ENCODE measurements around the gene LANCL2.
"Not testable (repeated sequence)": the region's sequence is repeated elsewhere in the genome, so short reads cannot be mapped to it uniquely, and the experiment has no call there.

Gene LANCL2

DNA sequence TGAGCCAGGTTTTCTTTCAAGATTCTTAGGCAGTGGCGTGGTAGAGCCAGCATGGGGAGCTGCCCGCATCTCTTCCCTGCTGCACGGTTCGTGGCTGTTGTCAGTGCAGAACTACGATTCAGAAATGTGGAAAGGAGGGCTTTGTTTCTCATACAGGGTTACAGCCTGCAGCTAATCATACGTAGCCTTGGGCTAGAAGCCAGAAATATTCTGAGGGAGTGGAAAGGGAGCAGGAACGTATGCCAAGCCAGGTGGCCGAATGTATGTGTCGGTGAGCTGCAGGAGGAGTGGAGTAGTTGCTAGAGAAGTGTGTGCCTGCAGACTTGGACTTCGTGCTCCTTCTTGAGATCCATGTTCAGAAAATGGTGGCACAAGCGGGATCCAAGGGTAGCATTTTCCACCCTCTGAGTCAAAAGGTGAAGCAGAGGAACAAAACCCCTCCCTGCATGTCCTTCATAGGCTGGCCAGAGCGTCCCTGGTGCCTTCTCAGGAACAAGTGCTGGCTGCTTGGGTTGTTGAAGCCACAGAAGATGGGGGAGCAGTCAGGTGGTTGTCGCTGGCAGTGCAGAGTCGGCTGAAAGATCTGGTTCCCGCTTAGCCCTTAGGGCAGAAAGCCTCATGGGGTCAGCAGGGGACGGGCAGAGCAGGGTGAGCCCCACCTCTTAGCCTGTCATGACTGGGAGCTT is 40.9 kb downstream of the LANCL2 start:
- no peak for DNase-seq (ENCODE audit: low spot score)

DNA sequence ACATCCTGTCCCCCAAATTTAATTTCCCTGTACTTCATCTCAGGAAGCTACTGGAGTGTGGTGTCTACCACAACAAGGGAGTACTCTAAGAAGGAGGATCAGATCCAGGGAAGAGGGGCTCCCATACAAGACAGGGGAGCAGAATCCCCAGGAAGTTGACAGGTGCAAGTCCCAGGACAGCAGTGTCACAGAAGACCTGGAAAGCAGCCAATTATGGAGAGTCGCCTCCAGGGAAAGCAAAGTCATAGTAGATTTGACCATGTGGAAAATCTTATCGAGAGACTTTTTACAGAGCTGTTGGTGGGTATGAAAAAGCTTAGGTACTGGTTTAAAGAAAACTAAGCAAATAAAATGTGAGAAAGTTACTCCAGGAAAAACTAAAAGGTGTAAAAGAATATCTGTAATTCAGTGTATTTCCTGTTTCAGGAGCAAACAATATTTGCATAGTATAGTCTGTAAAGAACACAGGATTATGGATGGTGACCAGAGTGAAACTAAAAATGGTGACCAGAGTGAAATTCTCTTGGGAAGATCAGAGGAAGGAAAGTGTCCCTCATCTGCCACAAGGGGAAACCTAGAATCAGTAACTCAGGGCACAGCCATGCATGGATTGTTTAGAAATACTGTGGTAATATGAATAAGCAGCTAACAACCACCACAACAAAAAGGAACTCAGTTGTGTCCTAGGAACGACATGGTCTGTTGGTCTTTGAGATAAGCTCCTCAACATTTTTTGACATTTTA is 44.5 kb downstream of the LANCL2 start:
- no peak for DNase-seq (ENCODE audit: low spot score)

DNA sequence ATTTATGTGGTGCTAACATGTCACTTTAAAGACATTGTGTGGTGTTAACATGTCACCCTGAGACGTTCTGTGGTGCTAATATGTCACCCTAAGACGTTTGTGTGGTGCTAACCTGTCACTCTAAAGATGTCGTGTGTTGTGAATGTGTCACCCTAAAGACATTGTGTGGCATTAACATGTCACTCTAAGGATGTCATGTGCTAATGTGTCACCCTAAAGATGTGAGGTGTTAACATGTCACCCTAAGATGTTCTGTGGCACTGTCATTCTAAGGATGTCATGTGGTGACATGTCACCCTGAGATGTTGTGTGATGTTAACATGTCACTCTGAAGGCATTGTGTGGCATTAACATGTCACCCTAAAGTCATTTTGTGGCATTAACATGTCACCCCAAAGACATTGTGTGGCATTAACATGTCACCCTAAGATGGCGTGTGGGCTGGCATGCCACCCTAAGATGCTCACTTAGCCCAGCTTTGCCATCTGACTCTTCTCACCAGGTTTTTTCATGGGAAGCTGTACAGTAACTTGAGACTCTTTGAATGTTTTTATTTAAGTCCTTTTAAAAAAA is 45.6 kb downstream of the LANCL2 start:
- no peak for DNase-seq (ENCODE audit: low spot score)

DNA sequence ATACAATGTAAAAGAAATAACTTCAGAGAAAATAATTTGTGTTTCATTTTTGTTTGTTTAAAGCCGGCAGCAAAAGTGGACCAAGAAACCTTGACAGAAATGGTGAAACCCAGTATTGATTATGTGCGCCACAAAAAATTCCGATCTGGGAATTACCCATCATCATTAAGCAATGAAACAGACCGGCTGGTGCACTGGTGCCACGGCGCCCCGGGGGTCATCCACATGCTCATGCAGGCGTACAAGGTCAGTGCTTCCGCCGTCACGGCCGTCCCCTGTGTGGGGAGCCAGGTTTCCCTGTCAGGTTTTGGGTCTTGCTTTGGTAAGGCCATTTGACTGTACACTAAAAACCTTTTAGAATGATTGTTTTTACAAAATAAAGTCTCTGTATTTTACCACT is 46.7 kb downstream of the LANCL2 start:
- DNase-seq (ENCODE audit: low spot score), result no peak

DNA sequence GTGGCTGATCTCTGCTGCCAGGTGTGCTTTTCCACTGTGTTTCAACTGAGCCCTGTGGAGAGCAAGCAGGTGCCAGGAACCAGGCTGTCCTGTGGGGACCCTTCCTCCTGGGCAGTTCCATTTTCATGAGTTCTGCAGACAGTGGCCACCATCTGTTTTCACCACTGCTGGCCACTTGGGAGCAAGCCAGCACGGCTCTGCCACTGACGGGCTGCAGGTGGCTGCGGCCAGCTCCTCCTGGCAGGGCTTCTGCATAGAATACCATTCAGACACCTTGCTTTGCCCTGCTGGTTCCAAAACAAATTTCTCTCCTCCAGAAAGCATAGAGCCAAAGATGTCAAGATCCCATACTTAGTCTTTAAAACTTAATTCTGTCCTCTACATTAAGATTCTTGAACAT is 48.3 kb downstream of the LANCL2 start:
- DNase-seq (ENCODE audit: low spot score), result no peak

DNA sequence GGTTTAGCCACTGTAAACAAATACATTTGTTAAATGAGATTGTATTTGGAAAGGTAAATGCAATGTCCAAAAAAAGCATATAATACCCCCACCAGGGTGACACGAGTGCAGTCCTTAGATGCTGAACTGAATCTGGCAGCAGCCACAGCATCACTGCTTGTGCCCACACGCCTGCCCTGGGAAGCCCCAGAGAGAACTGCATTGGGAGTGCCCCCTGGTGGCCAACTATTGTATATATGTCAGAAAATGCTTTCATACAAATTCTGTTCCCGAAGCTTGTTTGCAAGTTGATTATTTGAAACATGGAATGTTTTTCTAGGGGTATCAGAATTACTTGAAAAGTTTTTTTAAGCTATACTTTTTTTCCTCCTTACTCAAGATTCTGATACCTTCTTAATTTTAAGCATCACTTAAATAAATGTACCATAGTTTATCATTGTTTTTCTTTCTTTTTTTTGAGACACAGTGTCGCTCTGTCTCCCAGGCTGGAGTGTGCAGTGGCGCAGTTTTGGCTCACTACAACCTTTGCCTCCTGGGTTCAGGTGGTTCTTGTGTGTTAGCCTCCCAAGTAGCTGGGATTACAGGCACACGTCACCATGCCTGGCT is 50.1 kb downstream of the LANCL2 start:
- peak; percentile 87 for DNase-seq (ENCODE audit: low spot score)

DNA sequence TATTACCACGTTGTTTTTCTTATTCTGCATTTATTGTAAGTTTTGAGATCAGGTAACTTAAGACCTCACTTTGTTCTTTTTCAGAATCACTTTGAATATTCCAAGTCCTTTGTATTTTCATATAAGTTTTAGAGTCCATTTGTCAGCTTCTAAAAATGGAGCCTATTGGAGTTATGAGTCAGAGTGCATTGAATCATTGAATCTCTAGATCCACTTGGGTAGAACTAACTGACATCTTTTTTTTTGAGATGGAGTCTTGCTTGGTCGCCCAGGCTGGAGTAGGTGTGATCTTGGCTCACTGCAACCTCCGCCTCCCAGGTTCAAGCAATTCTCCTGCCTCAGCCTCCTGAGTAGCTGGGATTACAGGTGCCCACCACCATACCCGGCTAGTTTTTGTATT is 52.3 kb downstream of the LANCL2 start:
- DNase-seq (ENCODE audit: low spot score), result not testable (repeated sequence)

DNA sequence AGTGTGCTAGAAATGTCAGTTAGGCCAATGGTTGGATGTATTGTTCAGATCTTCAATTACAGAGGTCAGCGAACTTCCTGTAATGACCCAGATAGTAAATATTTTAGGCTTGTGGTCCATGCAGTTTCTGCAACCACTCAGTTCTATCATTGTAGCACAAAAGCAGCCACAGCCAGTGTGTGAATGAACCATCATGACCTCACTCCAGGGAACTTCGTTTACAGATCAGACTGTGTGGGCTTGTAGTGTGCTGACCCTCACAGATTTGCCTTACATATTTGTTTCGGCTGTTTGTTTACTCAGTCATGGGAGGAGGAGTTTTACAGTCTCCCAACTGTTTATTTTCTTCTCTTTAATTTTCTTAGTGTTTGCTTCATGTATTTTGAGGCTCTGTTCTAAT is 55.4 kb downstream of the LANCL2 start:
- no peak for DNase-seq (ENCODE audit: low spot score)

DNA sequence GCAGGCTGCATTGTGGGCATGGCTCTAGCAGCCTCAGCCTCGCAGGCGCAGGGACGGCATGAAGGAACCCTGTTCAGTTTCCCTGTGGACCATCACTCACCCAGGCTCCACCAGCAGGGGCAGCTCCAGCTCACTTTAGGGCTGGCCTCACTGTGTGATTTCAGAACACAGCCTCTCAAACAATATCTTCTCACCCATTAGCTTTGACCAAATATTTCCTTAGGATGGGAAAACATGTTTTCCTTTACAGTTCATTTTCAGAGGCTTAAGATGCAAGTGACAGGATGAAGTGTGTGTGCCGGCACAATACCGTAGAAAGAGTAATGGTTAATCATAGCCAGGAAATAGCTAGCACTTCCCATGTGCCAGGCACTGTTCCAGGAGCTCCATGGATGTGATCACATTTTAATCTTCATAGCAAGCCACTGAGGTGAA is 58.2 kb downstream of the LANCL2 start:
- no peak for DNase-seq (ENCODE audit: low spot score)

DNA sequence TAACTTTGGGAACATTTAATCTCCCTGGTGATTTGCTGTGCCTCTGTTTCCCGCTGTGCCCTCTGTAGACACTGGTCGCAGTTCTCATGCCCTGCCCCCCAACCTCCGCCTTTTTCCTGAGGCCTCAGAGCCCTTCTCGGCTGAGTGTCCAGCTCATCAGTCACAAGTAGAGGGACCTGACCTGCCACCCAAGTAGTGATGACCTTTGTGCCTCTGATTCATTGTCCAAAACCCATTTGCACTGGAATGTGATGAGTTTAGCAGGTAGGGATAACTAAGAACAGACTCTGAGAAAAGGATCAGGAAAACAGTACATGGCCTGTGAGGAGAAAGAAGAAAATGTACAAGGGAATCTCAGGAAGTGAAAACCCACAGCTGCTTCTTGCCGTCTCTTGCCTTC is 58.8 kb downstream of the LANCL2 start:
- no peak for DNase-seq (ENCODE audit: low spot score)

DNA sequence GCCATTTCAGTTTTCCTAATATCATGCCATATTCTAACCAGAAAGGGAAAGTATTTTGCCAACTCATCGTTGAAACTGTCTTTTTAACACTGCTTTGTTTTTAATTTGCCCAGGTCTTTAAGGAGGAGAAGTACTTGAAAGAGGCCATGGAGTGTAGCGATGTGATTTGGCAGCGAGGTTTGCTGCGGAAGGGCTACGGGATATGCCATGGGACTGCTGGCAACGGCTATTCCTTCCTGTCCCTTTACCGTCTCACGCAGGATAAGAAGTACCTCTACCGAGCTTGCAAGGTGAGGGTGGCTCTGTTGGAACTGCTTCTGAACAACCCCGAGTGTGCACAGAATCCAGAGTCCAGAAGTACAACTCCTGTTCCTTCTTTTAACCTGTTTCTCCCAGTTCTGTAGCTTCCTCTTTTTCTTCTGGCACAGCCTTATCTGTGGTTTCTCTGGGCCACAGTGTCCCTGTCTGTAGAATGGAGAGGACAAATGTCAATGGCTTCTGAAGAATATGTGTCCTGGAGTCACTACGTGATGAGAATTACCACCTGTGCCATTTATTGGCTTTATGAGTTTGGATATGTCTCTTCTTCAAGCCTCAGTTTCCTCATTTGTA is 60.1 kb downstream of the LANCL2 start:
- DNase-seq (ENCODE audit: low spot score), result no peak

DNA sequence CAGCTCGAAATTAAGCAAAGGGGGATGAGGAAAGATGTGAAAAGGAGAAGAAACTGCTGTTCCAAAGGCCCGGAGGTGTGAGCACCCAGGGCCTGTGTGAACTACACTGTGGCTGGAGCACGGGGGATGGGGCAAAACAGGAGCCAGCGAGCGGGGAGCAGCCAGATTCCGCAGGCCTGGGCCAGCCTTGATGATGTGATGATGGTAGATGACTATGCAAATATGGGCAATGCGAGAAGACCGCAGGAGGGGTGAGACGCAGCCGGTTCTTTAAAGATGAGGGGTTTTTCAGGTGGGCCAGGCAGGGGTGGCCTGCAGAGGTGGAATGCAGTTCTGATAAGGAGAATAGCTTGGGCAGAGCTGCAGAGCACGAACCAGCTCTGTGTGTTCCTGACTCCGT is 61.5 kb downstream of the LANCL2 start:
- DNase-seq (ENCODE audit: low spot score), result peak; percentile 39

DNA sequence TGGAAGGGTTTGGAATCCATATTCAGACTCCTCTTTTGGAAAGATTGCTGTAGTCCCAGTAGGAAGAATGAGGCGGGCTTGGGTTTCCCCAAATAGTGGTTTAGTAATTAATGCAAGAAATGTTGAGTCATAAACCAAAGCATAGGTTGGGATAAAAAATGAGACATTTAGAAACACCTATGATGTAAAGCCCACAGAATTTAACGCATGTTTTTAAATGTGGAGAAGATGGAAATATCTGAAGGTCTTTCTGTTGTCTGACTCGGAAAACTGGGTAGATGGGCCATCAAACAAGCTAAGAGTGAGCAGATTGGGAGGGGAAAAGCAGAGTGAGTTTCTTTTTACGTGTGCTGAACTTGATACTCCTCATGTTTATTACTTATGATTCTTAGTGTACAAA is 62.2 kb downstream of the LANCL2 start:
- no peak for DNase-seq (ENCODE audit: low spot score)

DNA sequence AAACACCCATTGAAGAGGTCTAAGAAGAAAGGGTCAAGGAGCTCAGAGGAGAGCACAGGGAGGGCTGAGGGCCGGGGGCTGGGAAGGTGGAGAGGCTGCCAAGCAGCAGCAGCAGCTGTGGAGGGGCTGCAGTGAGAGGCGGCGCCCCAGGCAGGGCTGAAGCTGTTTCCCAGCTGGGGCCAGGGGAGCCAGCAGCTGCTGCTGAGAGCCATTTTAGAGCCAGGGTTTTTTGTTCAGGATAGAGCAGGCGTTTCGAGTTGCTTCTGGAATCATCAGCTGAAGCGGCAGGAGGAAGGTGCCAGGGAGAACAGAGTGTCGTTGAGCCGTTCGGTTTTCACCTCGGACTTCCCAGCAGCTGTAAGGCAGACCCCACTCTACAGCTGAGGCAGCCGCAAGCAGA is 62.7 kb downstream of the LANCL2 start:
- no peak for DNase-seq (ENCODE audit: low spot score)

DNA sequence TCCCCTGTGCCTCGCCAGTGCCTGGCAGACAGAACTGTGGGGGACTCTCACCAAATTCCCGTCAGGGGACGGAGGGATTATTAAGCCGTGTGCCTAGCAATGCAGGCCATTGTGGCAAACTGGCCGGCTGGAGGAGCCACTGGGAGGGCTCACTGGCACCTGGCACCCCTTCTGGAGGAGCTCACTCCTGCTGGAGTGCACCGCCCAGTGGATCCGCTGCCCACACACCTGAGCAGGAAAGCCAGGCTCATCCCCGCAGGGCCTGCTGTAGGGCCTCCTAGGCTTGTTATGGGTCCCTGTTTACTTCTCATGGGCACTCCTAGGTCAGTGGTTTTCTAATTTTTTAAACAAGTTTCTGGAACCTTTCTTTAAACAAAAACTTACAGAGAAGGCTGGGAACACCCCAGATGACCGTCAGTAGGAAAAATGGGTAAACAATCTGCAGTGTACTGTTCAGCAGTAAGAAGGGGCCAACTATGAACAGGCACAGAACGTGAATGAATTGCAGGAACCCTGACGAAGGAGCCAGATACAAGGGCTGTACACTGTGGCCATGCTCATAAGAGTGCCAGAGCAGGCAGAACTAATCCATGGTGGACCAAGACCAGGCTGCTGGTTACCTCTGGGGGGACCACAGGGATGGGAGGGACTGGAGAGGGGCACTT is 64.8 kb downstream of the LANCL2 start:
- DNase-seq (ENCODE audit: low spot score), result no peak

DNA sequence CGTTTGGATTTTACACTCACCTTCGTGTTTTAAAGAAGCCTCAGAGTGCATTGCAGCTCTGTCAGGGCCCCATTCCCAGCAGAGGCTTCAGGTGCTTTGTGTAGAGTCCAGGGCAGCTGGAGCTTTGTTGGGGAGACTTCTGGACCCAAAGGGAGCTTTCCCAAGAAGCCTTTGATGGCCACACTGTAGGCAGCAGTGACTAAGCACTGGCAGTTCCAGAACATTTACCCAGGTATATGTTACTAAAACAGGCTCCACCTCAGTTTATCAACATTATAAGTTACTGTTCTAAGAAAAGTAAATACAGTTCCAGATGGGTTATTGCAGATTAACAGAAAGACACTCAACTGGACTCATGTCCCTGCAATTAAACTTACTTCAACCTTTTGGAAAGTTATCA is 66.8 kb downstream of the LANCL2 start:
- DNase-seq (ENCODE audit: low spot score), result no peak

DNA sequence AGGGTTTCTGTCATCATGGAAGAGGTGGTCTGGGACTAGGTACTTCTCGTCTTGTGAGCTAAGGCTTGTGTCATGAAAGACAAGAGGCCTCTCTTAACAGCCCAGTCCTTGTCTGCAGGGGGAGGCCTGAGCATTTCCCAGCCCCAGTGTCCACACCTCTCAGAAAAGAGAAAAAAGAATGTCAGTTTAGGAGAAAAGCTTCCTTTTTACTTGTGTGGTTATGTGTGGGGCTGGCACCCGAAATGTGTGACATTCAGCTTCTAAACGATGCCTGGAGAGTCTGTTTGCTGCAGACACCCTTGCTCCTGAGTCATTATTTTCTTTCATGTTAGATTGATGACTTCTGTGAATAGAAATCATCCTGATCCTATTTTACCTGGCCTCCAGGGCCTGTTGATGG is 67.4 kb downstream of the LANCL2 start:
- no peak for DNase-seq (ENCODE audit: low spot score)

DNA sequence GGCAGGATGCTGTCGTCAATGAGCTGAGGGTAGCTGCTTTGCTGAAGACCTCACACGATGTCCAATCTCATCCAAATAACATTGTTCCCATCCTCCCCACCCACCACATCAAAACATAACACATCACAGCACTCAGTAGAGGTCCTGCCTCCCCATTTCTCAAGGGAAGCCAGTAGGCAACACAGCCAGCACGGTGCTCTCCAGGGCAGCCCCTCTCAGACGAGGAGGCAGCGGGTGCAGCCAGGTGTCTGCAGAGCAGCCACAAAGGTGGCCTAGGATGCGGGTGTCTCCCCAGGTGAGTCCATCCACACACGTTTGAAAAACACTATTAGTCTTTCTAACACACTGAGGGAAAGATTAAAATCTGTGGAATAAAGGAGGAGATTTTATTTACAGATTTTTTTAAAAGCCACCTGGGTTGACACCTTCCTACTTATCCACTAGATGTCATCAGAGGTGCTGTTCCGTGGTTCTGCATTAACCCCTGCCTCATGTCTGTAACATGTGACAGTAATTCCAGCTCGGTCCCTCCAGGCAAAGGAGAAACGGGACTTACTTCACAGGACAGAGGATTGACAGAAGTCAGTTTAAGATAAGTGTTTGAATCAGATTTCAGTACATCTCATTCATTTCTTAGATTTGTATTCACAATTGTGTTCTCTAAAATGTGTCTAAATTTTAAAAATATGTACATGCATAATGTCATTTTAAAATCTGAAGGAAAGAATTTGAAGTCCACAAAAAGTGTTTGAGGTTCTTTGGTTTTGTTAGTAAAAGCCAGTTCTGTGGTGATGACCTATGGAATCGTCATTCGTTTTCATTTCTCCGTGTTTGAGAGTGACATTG is 68.0 kb downstream of the LANCL2 start:
- DNase-seq (ENCODE audit: low spot score), result peak; percentile 85

DNA sequence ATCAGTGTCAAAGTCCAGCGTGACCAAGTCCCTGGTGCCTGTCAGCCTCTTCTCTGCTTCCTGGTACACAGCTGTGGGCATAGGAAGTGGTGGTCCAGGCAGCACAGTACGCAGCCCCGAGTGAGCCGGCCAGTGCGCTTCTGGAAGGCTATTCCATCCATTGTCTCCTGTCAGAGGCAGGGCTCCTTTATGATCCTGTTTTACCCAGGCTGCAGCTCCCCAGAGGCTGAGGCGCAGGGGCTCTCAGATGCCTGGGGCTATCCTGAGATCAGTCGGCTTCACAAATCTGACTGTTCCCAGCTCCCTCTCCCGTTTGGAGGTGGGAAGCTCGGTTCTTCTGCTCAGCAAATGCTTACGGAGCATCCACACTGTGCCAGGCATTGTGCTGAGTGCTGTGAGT is 70.3 kb downstream of the LANCL2 start:
- no peak for DNase-seq (ENCODE audit: low spot score)

DNA sequence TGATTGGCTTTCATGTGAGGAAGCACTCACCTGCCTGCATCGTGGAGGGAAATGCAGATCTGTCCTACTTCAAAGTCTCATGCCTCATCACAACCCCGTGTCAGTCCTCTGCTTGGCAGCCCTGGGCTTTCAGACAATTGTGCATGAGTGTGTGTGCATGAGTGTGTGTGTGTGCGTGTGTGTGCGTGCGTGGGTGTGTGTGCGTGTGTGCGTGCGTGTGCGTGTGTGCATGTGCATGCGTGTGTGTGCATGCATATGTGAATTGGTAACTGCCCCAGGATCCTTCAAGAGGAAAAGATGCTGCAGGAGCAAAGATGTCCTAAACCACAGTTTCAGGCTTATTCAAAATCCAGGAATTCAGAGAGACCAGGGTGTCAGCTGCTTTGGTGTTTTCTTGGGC is 71.3 kb downstream of the LANCL2 start:
- DNase-seq (ENCODE audit: low spot score), result no peak

DNA sequence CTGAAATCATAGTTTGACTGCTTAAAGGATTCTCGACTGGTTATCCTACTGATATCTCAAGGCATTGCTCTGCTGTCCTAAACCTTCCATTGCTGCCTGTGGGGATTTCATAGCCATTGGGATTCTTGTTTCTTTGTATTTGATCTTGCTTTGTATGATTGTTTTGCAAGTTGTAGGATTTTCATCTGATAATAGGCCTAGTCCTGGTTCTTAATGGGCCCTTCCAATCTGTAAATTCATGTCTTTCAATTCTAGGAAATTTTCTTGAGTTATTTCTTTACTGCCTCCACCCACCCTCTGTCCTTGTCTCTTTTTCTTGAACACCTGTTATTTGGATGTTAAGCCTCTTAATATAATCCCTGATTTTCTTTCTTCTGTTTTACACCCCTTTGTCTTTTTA is 72.2 kb downstream of the LANCL2 start:
- no peak for DNase-seq (ENCODE audit: low spot score)
